OCI-LY3 (cell line): ENCODE data around the gene ASH1L.

Source experiments
- CTCF ChIP-seq: fragments of 200-600, 300-600 bp; sonication (generic); IDR thresholded peaks from 2 replicates; pipeline ENCODE4 v1.5.1; 2014; ENCODE audit warnings: antibody characterized with exemption, low read length, low read depth
- EZH2phosphoT487 ChIP-seq: fragments of 200-600 bp; shearing (Covaris generic); IDR thresholded peaks from 2 replicates; pipeline ENCODE4 v1.6.1; 2018; ENCODE audit warnings: antibody characterized with exemption, mixed run types, low read depth

- TF ChIP-seq CTCF (no peak), EZH2phosphoT487 (no peak)
Measured at GRCh38 chr1:155437405-155437804, 125.2 kb downstream of the ASH1L start.
